Measurements from ENCODE around the gene ZNF473.

GRCh38 chr19:50050406-50051227 is 24.8 kb downstream of the ZNF473 start:
- TF ChIP-seq CTCF (IDR thresholded peaks at IDR 0.05) (no peak), POLR2A (IDR thresholded peaks at IDR 0.05) (no peak)
